IgD-negative memory B cell (primary cell): Measurements from ENCODE around the gene TTBK2. TPM values are rescaled to one million over a fixed set of nuclear protein-coding genes. Genes with fewer than 3 reads are reported as not detected.

Experiments used
- H3K27ac Mint-ChIP-seq, 3 donors: one replicate each; pipeline ENCODE4 v1.8.0; 2020 to 2022; ENCODE audit warnings: mild to moderate bottlenecking in 3 of 3, mixed read lengths in 3 of 3, moderate library complexity in 1 of 3
- H3K27me3 Mint-ChIP-seq: one replicate; pipeline ENCODE4 v1.8.0; 2021; ENCODE audit warnings: mixed read lengths
- H3K36me3 Mint-ChIP-seq: one replicate; pipeline ENCODE4 v1.8.0; 2020; ENCODE audit warnings: mild to moderate bottlenecking, mixed read lengths
- H3K4me1 Mint-ChIP-seq, 3 donors: one replicate each; pipeline ENCODE4 v1.8.0; 2020 to 2022; ENCODE audit warnings: mixed read lengths in 3 of 3, mild to moderate bottlenecking in 1 of 3
- H3K4me3 Mint-ChIP-seq, 4 donors: one replicate each; pipeline ENCODE4 v1.8.0; 2020 to 2022; ENCODE audit warnings: mild to moderate bottlenecking in 4 of 4, mixed read lengths in 4 of 4, moderate library complexity in 3 of 4
- H3K9me3 Mint-ChIP-seq, 3 donors: one replicate each; pipeline ENCODE4 v1.8.0; 2020 to 2021; ENCODE audit warnings: mixed read lengths in 3 of 3, mild to moderate bottlenecking in 1 of 3
- polyA plus RNA-seq: library from polyadenylated mRNA; unstranded; fragments of 300-500 nt; fragmentation: Illumina TruSeq; gene quantifications from one replicate; pipeline ENCODE4 v1.2.3, GENCODE V29; 2021

The TTBK2 gene
- polyA plus RNA-seq, 1 donor from 2014 or later, result 9.9 TPM

- no peaks in the 10 kb centered on the region for H3K4me1 Mint-ChIP-seq
- H3K9me3 Mint-ChIP-seq, result no peaks in the 10 kb centered on the region
- no peak overlapping the region for H3K4me3 Mint-ChIP-seq
- H3K36me3 Mint-ChIP-seq, result peaks cover 3% of the 10 kb centered on the region
- H3K27ac Mint-ChIP-seq, result peak overlapping the region in 1 of 3 donors; percentile 39
- no peaks in the 10 kb centered on the region for H3K27me3 Mint-ChIP-seq
These were observed 196.3 kb downstream of the TTBK2 start for GRCh38 chr15:42724276-42724675.

GRCh38 chr15:42723068-42723467, 197.5 kb downstream of the TTBK2 start:
- H3K27ac Mint-ChIP-seq, result no peak overlapping the region
- H3K9me3 Mint-ChIP-seq, result no peaks in the 10 kb centered on the region
- no peaks in the 10 kb centered on the region for H3K4me1 Mint-ChIP-seq
- no peaks in the 10 kb centered on the region for H3K27me3 Mint-ChIP-seq
- peaks cover 1% of the 10 kb centered on the region for H3K36me3 Mint-ChIP-seq
- no peak overlapping the region for H3K4me3 Mint-ChIP-seq

GRCh38 chr15:42721916-42722315, 198.7 kb downstream of the TTBK2 start:
- Mint-ChIP-seq H3K27ac (no peak overlapping the region), H3K27me3 (no peaks in the 10 kb centered on the region), H3K36me3 (peaks cover 1% of the 10 kb centered on the region), H3K4me1 (no peaks in the 10 kb centered on the region), H3K4me3 (no peak overlapping the region), H3K9me3 (no peaks in the 10 kb centered on the region)

- no peaks in the 10 kb centered on the region for H3K9me3 Mint-ChIP-seq
- H3K4me3 Mint-ChIP-seq, result no peak overlapping the region
- peaks cover 1% of the 10 kb centered on the region for H3K36me3 Mint-ChIP-seq
- no peaks in the 10 kb centered on the region for H3K4me1 Mint-ChIP-seq
- no peaks in the 10 kb centered on the region for H3K27me3 Mint-ChIP-seq
- no peak overlapping the region for H3K27ac Mint-ChIP-seq
These were observed 199.6 kb downstream of the TTBK2 start for GRCh38 chr15:42721016-42721415.

GRCh38 chr15:42720071-42720470, 200.5 kb downstream of the TTBK2 start:
- Mint-ChIP-seq H3K27me3 (no peaks in the 10 kb centered on the region), H3K36me3 (peaks cover 1% of the 10 kb centered on the region), H3K9me3 (no peaks in the 10 kb centered on the region), H3K4me1 (peaks cover 0 to 1% (median 0%) of the 10 kb centered on the region in 3 donors), H3K4me3 (no peak overlapping the region), H3K27ac (peak overlapping the region in 1 of 3 donors; percentile 69)

GRCh38 chr15:42719043-42719442, 201.5 kb downstream of the TTBK2 start:
- H3K27ac Mint-ChIP-seq, result no peak overlapping the region
- no peak overlapping the region for H3K4me3 Mint-ChIP-seq
- no peaks in the 10 kb centered on the region for H3K9me3 Mint-ChIP-seq
- H3K36me3 Mint-ChIP-seq, result peaks cover 1% of the 10 kb centered on the region
- peaks cover 0 to 1% (median 0%) of the 10 kb centered on the region in 3 donors for H3K4me1 Mint-ChIP-seq
- no peaks in the 10 kb centered on the region for H3K27me3 Mint-ChIP-seq

GRCh38 chr15:42716626-42717025, 204.0 kb downstream of the TTBK2 start:
- Mint-ChIP-seq H3K4me3 (no peak overlapping the region), H3K4me1 (peaks cover 0 to 1% (median 0%) of the 10 kb centered on the region in 3 donors), H3K36me3 (peaks cover 1% of the 10 kb centered on the region), H3K27me3 (no peaks in the 10 kb centered on the region), H3K9me3 (no peaks in the 10 kb centered on the region), H3K27ac (peak overlapping the region in 1 of 3 donors; percentile 83)

GRCh38 chr15:42716125-42716524, 204.5 kb downstream of the TTBK2 start:
- peaks cover 1% of the 10 kb centered on the region for H3K36me3 Mint-ChIP-seq
- peaks cover 0 to 1% (median 0%) of the 10 kb centered on the region in 3 donors for H3K4me1 Mint-ChIP-seq
- H3K27me3 Mint-ChIP-seq, result no peaks in the 10 kb centered on the region
- H3K9me3 Mint-ChIP-seq, result no peaks in the 10 kb centered on the region
- no peak overlapping the region for H3K4me3 Mint-ChIP-seq
- H3K27ac Mint-ChIP-seq, result no peak overlapping the region

- no peaks in the 10 kb centered on the region for H3K27me3 Mint-ChIP-seq
- no peaks in the 10 kb centered on the region for H3K9me3 Mint-ChIP-seq
- H3K27ac Mint-ChIP-seq, result no peak overlapping the region
- no peak overlapping the region for H3K4me3 Mint-ChIP-seq
- peaks cover 2% of the 10 kb centered on the region for H3K36me3 Mint-ChIP-seq
- H3K4me1 Mint-ChIP-seq, result peaks cover 0 to 1% (median 0%) of the 10 kb centered on the region in 3 donors
These were observed 208.0 kb downstream of the TTBK2 start for GRCh38 chr15:42712584-42712983.

GRCh38 chr15:42711746-42712145, 208.8 kb downstream of the TTBK2 start:
- Mint-ChIP-seq H3K27ac (no peak overlapping the region), H3K27me3 (no peaks in the 10 kb centered on the region), H3K4me1 (peaks cover 0 to 1% (median 0%) of the 10 kb centered on the region in 3 donors), H3K36me3 (peaks cover 2% of the 10 kb centered on the region), H3K4me3 (no peak overlapping the region), H3K9me3 (no peaks in the 10 kb centered on the region)

GRCh38 chr15:42710662-42711061, 209.9 kb downstream of the TTBK2 start:
- Mint-ChIP-seq H3K4me3 (no peak overlapping the region), H3K27me3 (no peaks in the 10 kb centered on the region), H3K27ac (peak overlapping the region in 1 of 3 donors; percentile 54), H3K4me1 (peaks cover 0 to under 1% (median 0%) of the 10 kb centered on the region in 3 donors), H3K9me3 (no peaks in the 10 kb centered on the region), H3K36me3 (peaks cover 2% of the 10 kb centered on the region)

- no peak overlapping the region for H3K27ac Mint-ChIP-seq
- no peak overlapping the region for H3K4me3 Mint-ChIP-seq
- H3K27me3 Mint-ChIP-seq, result no peaks in the 10 kb centered on the region
- no peaks in the 10 kb centered on the region for H3K9me3 Mint-ChIP-seq
- peaks cover 3% of the 10 kb centered on the region for H3K36me3 Mint-ChIP-seq
- H3K4me1 Mint-ChIP-seq, result no peaks in the 10 kb centered on the region
These were observed 212.6 kb downstream of the TTBK2 start for GRCh38 chr15:42707873-42708544.

GRCh38 chr15:42707068-42707467, 213.5 kb downstream of the TTBK2 start:
- H3K4me3 Mint-ChIP-seq, result no peak overlapping the region
- H3K27me3 Mint-ChIP-seq, result no peaks in the 10 kb centered on the region
- no peaks in the 10 kb centered on the region for H3K4me1 Mint-ChIP-seq
- H3K9me3 Mint-ChIP-seq, result no peaks in the 10 kb centered on the region
- no peak overlapping the region for H3K27ac Mint-ChIP-seq
- peaks cover 5% of the 10 kb centered on the region for H3K36me3 Mint-ChIP-seq

- Mint-ChIP-seq H3K4me3 (no peak overlapping the region), H3K9me3 (no peaks in the 10 kb centered on the region), H3K27ac (no peak overlapping the region), H3K36me3 (peaks cover 14% of the 10 kb centered on the region), H3K27me3 (no peaks in the 10 kb centered on the region), H3K4me1 (no peaks in the 10 kb centered on the region)
These were observed 215.2 kb downstream of the TTBK2 start for GRCh38 chr15:42705336-42705735.

- H3K9me3 Mint-ChIP-seq, result no peaks in the 10 kb centered on the region
- no peak overlapping the region for H3K27ac Mint-ChIP-seq
- H3K4me1 Mint-ChIP-seq, result no peaks in the 10 kb centered on the region
- H3K27me3 Mint-ChIP-seq, result no peaks in the 10 kb centered on the region
- H3K4me3 Mint-ChIP-seq, result no peak overlapping the region
- peaks cover 14% of the 10 kb centered on the region for H3K36me3 Mint-ChIP-seq
These were observed 216.1 kb downstream of the TTBK2 start for GRCh38 chr15:42704492-42704926.

GRCh38 chr15:42696626-42697025, 224.0 kb downstream of the TTBK2 start:
- Mint-ChIP-seq H3K27ac (no peak overlapping the region), H3K27me3 (no peaks in the 10 kb centered on the region), H3K4me3 (no peak overlapping the region), H3K4me1 (peaks cover 0 to 4% (median 0%) of the 10 kb centered on the region in 3 donors), H3K9me3 (no peaks in the 10 kb centered on the region), H3K36me3 (peaks cover 17% of the 10 kb centered on the region)
